H1 (cell line): Measurements from ENCODE around the gene SLC16A11. TPM values are rescaled to one million over a fixed set of nuclear protein-coding genes. Genes with fewer than 3 reads are reported as not detected.

Experiments
- CTCF ChIA-PET: fragments of 300-600 bp; sonication (Branson Sonifier 250); formaldehyde crosslinking; loops from one replicate; lab custom pipeline; 2021; ENCODE audit not compliant: partially characterized antibody; lab: Charles Lee
- POLR2A ChIA-PET: fragments of 300-600 bp; sonication (Branson Sonifier 250); formaldehyde crosslinking; loops from one replicate; lab custom pipeline; 2021; ENCODE audit warnings: inconsistent platforms; ENCODE audit not compliant: partially characterized antibody; lab: Charles Lee
- DNase-seq, 2 experiments: peaks; one replicate each; pipeline versions ENCODE4 v3.0.0 to v3.0.0-alpha.2; 2010 to 2022; ENCODE audit warnings: low spot score in 2 of 2, low read depth in 1 of 2, mixed read lengths in 1 of 2
- FAIRE-seq: peaks from 2 replicates; lab custom pipeline; 2011; peaks lifted over from hg19 to GRCh38; lab: Jason Lieb, UNC
- H2AFZ ChIP-seq: 2 replicates; pipeline ENCODE4 v1.8.1; 2012; ENCODE audit warnings: low read length, inconsistent platforms
- H2AK5ac ChIP-seq: 2 replicates; pipeline ENCODE4 v1.6.1; 2013; ENCODE audit warnings: low read depth, low read length
- H2BK120ac ChIP-seq: replicated peaks from 2 replicates; pipeline ENCODE3; 2013; ENCODE audit warnings: low read depth, low read length, inconsistent platforms
- H2BK12ac ChIP-seq: 2 replicates; pipeline ENCODE4 v1.6.1; 2013; ENCODE audit warnings: low read depth, low read length
- H2BK15ac ChIP-seq: 2 replicates; pipeline ENCODE4 v1.6.1; 2013; ENCODE audit warnings: low read length
- H2BK20ac ChIP-seq: 2 replicates; pipeline ENCODE4 v1.6.1; 2013; ENCODE audit warnings: low read length
- H2BK5ac ChIP-seq: 2 replicates; pipeline ENCODE4 v1.6.1; 2013; ENCODE audit warnings: low read depth, low read length
- H3K14ac ChIP-seq: 2 replicates; pipeline ENCODE4 v1.6.1; 2013; ENCODE audit warnings: inconsistent platforms; ENCODE audit not compliant: insufficient read length
- H3K18ac ChIP-seq: 2 replicates; pipeline ENCODE4 v1.6.1; 2013; ENCODE audit warnings: low read length; ENCODE audit errors: extremely low read depth
- H3K23ac ChIP-seq: 2 replicates; pipeline ENCODE4 v1.6.1; 2013; ENCODE audit warnings: inconsistent platforms; ENCODE audit not compliant: insufficient read length
- H3K23me2 ChIP-seq: 2 replicates; pipeline ENCODE4 v1.6.1; 2013; ENCODE audit warnings: low read depth, low read length
- H3K27ac ChIP-seq: 2 replicates; pipeline ENCODE4 v1.6.1; 2011; ENCODE audit warnings: low read depth, low read length, inconsistent platforms
- H3K27me3 ChIP-seq, 4 experiments: replicated peaks in 1 of 4; 1 replicate in 1 of 4; 2 replicates in 3 of 4; pipeline versions ENCODE4 v1.6.1 to v1.8.1; 2011 to 2013; ENCODE audit warnings: low read length in 3 of 4, mild to moderate bottlenecking in 3 of 4, inconsistent platforms in 2 of 4, mixed read lengths in 2 of 4, moderate library complexity in 1 of 4; ENCODE audit not compliant: control insufficient read depth in 3 of 4, insufficient read depth in 3 of 4; ENCODE audit errors: extremely low read depth in 1 of 4
- H3K36me3 ChIP-seq, 4 experiments: 2 replicates each; pipeline versions ENCODE4 v1.6.1 to v1.8.1; 2011 to 2013; ENCODE audit warnings: mild to moderate bottlenecking in 4 of 4, low read length in 3 of 4, moderate library complexity in 2 of 4, control low read depth in 1 of 4, inconsistent platforms in 1 of 4; ENCODE audit not compliant: insufficient read depth in 4 of 4, control insufficient read depth in 2 of 4
- H3K4ac ChIP-seq: replicated peaks from 2 replicates; pipeline ENCODE3; 2013; ENCODE audit warnings: low read length, low read depth, mixed read lengths, inconsistent platforms; ENCODE audit not compliant: insufficient read length
- H3K4me1 ChIP-seq, 4 experiments: replicated peaks in 1 of 4; 1 replicate in 1 of 4; 2 replicates in 3 of 4; pipeline versions ENCODE4 v1.6.1 to v1.8.1; 2011 to 2013; ENCODE audit warnings: low read length in 3 of 4, inconsistent platforms in 2 of 4, mixed read lengths in 1 of 4; ENCODE audit not compliant: insufficient read depth in 4 of 4, control insufficient read depth in 3 of 4
- H3K4me2 ChIP-seq, 2 experiments: 2 replicates each; pipeline versions ENCODE4 v1.6.1 to v1.8.1; 2011 to 2013; ENCODE audit warnings: low read depth in 2 of 2, low read length in 2 of 2, control low read depth in 1 of 2, inconsistent platforms in 1 of 2, mild to moderate bottlenecking in 1 of 2; ENCODE audit not compliant: insufficient read depth in 1 of 2
- H3K4me3 ChIP-seq, 4 experiments: fragments of 200-600, 300-600 bp in 1 of 4; sonication (generic), shearing (Covaris generic), sonication (Bioruptor Twin) in 1 of 4; 2 replicates each; pipeline versions ENCODE4 v1.5.1 to v1.8.1; 2011 to 2016; ENCODE audit warnings: low read length in 4 of 4, low read depth in 3 of 4, control low read depth in 2 of 4, inconsistent platforms in 2 of 4, mild to moderate bottlenecking in 2 of 4, mixed read lengths in 1 of 4, moderate library complexity in 1 of 4; ENCODE audit not compliant: insufficient read depth in 2 of 4; ENCODE audit errors: extremely low read depth in 1 of 4
- H3K56ac ChIP-seq: replicated peaks from 2 replicates; pipeline ENCODE3; 2013; ENCODE audit warnings: low read depth, mild to moderate bottlenecking, mixed read lengths, low read length, inconsistent platforms; ENCODE audit not compliant: insufficient read length
- H3K79me1 ChIP-seq: 2 replicates; pipeline ENCODE4 v1.6.1; 2013; ENCODE audit warnings: low read depth, low read length, control low read depth
- H3K79me2 ChIP-seq, 2 experiments: 2 replicates each; pipeline versions ENCODE4 v1.6.1 to v1.8.1; 2012 to 2013; ENCODE audit warnings: low read length in 2 of 2, mild to moderate bottlenecking in 2 of 2, inconsistent platforms in 1 of 2; ENCODE audit not compliant: insufficient read depth in 2 of 2, control insufficient read depth in 1 of 2
- H3K9ac ChIP-seq, 4 experiments: replicated peaks in 1 of 4; 1 replicate in 1 of 4; 2 replicates in 3 of 4; pipeline versions ENCODE4 v1.6.1 to v1.8.1; 2011 to 2013; ENCODE audit warnings: low read depth in 3 of 4, low read length in 3 of 4, control low read depth in 2 of 4, mild to moderate bottlenecking in 2 of 4, moderate library complexity in 2 of 4, inconsistent platforms in 1 of 4; ENCODE audit errors: extremely low read depth in 1 of 4
- H3K9me3 ChIP-seq, 2 experiments: 2 replicates each; pipeline versions ENCODE4 v1.6.1 to v1.8.1; 2012 to 2013; ENCODE audit warnings: mild to moderate bottlenecking in 2 of 2, moderate library complexity in 2 of 2, control low read depth in 1 of 2, inconsistent platforms in 1 of 2, low read depth in 1 of 2, low read length in 1 of 2, mixed read lengths in 1 of 2; ENCODE audit not compliant: insufficient read depth in 2 of 2
- H4K20me1 ChIP-seq, 2 experiments: replicated peaks in 1 of 2; 2 replicates each; pipeline versions ENCODE3 to v1.8.1; 2011 to 2013; ENCODE audit warnings: inconsistent platforms in 2 of 2, low read length in 2 of 2, mild to moderate bottlenecking in 1 of 2; ENCODE audit not compliant: insufficient read depth in 2 of 2, control insufficient read depth in 1 of 2
- H4K5ac ChIP-seq: 2 replicates; pipeline ENCODE4 v1.6.1; 2013; ENCODE audit warnings: low read length, low read depth, mixed read lengths, inconsistent platforms; ENCODE audit not compliant: insufficient read length
- H4K8ac ChIP-seq: 2 replicates; pipeline ENCODE4 v1.8.0; 2013; ENCODE audit warnings: mild to moderate bottlenecking, moderate library complexity, low read length, inconsistent platforms; ENCODE audit not compliant: insufficient read depth; ENCODE audit errors: extremely low read depth
- H4K91ac ChIP-seq: replicated peaks from 2 replicates; pipeline ENCODE3; 2013; ENCODE audit warnings: low read length, mixed read lengths, inconsistent platforms; ENCODE audit not compliant: insufficient read length
- CBX5 ChIP-seq: fragments of 300-800, 300-1000 bp; sonication (generic); IDR thresholded peaks from 2 replicates; pipeline ENCODE4 v1.7.1; 2016; ENCODE audit warnings: antibody characterized with exemption, low read length, low read depth
- CBX8 ChIP-seq: fragments of 300-800, 300-1000 bp; sonication (generic); IDR thresholded peaks from 2 replicates; pipeline ENCODE4 v1.7.1; 2016; ENCODE audit warnings: low read depth, low read length, borderline replicate concordance
- CEBPB ChIP-seq: IDR thresholded peaks from 2 replicates; pipeline ENCODE4 v1.6.1; 2012; ENCODE audit warnings: low read depth, low read length
- E2F6 ChIP-seq: IDR thresholded peaks from 2 replicates; pipeline ENCODE4 v1.6.1; 2012; ENCODE audit warnings: inconsistent platforms
- FOSL1 ChIP-seq: IDR thresholded peaks from 2 replicates; pipeline ENCODE4 v1.6.1; 2011; ENCODE audit warnings: mild to moderate bottlenecking, low read depth, low read length, moderate library complexity; ENCODE audit not compliant: insufficient read depth
- GTF2F1 ChIP-seq: IDR thresholded peaks from 2 replicates; pipeline ENCODE4 v1.6.1; 2012; ENCODE audit warnings: low read depth, low read length, improper control_type of control experiment, borderline replicate concordance
- JUN ChIP-seq: IDR thresholded peaks from 2 replicates; pipeline ENCODE4 v1.6.1; 2011; ENCODE audit warnings: low read depth, mild to moderate bottlenecking, improper control_type of control experiment, low read length
- MAX ChIP-seq: IDR thresholded peaks from 2 replicates; pipeline ENCODE4 v1.6.1; 2012; ENCODE audit warnings: inconsistent platforms
- RBBP5 ChIP-seq: IDR thresholded peaks from 2 replicates; pipeline ENCODE4 v1.7.1; 2012; ENCODE audit warnings: low read depth, mild to moderate bottlenecking, inconsistent platforms, low read length, moderate library complexity, borderline replicate concordance
- SP2 ChIP-seq: IDR thresholded peaks from 2 replicates; pipeline ENCODE4 v1.6.1; 2012; ENCODE audit warnings: mild to moderate bottlenecking, low read length, inconsistent platforms
- WGBS, 2 experiments: shearing (Covaris generic) in 1 of 2; methylation state at CpG; one replicate each; pipeline versions ENCODE4 v1.1.6 to v1.1.7; 2013 to 2015; ENCODE audit warnings: low lambda C conversion rate in 2 of 2, mixed read lengths in 2 of 2, inconsistent platforms in 1 of 2, low coverage in 1 of 2, missing lambda C conversion rate in 1 of 2; ENCODE audit not compliant: insufficient replicate concordance in 2 of 2, insufficient coverage in 1 of 2, insufficient read length in 1 of 2; ENCODE audit errors: extremely low coverage in 1 of 2, missing lambda C conversion rate in 1 of 2; 5-methylcytosine and 5-hydroxymethylcytosine counted together
- polyA plus RNA-seq, 7 experiments: library from polyadenylated mRNA; depleted of rRNA in 3 of 7; stranded (reverse) in 5 of 7; unstranded in 2 of 7; fragments of >200 nt in 5 of 7; fragments of 200-250 nt in 2 of 7; gene quantifications; 1 replicate in 5 of 7; 2 replicates in 1 of 7; 4 replicates in 1 of 7; pipeline versions ENCODE4 v1.2.1 to v1.2.3, GENCODE V29; 2011 to 2013; ENCODE audit warnings: missing spikeins in 2 of 7, mixed read lengths in 2 of 7
- total RNA-seq: library from RNA; stranded (reverse); fragmentation: NEBNext Ultra II Directional; extraction: Animal tissue kit (Norgen Biotek cat#: 25700); gene quantifications from 2 replicates; pipeline ENCODE4 v1.2.1, GENCODE V29; 2021

The SLC16A11 gene
- total and polyA plus RNA-seq, 2 of the 8 experiments (the other 6 are each of a cell fraction or from before 2014, with no cell fraction given): 0.35 to 0.39 TPM

- H3K4ac ChIP-seq: no peak overlapping the region
- no peak overlapping the region for H2BK20ac ChIP-seq
- no peak overlapping the region for H3K56ac ChIP-seq
- no peak overlapping the region for H3K14ac ChIP-seq
- H3K9ac ChIP-seq: no peak overlapping the region
- H3K9me3 ChIP-seq: no peaks in the 10 kb centered on the region
- FAIRE-seq (no peak), DNase-seq (no peak)
- no peak overlapping the region for H2AFZ ChIP-seq
- H3K4me3 ChIP-seq: no peak overlapping the region
- no peak overlapping the region for H4K5ac ChIP-seq
- H4K20me1 ChIP-seq: peaks cover 0 to 4% of the 10 kb centered on the region in 2 experiments
- H2BK5ac ChIP-seq: no peak overlapping the region
- no peaks in the 10 kb centered on the region for H3K36me3 ChIP-seq
- 86% methylated on average over 6 of the region's 6 CpGs; no CpG with 5 or more reads in 1 of the 2 experiments for WGBS, 2 experiments
- H3K79me2 ChIP-seq: no peaks in the 10 kb centered on the region
- no peak overlapping the region for H2BK120ac ChIP-seq
- ChIA-PET POLR2A (no interaction called here), CTCF (interaction anchor here (1.0 to 17.5 kb wide), 11 partner anchors 22 to 144 kb away, joined by 3 to 434 read pairs (median 4); partner anchors contain the start of gene ASGR1)
- no peak overlapping the region for H2BK12ac ChIP-seq
- H3K23me2 ChIP-seq: peaks cover 10% of the 10 kb centered on the region; the same call in 1 of the 2 replicates
- TF ChIP-seq CEBPB: no peak
- no peak for TF ChIP-seq JUN
- TF ChIP-seq E2F6: no peak
- TF ChIP-seq FOSL1: no peak
- TF ChIP-seq CBX5: no peak
- TF ChIP-seq RBBP5: no peak
- no peak for TF ChIP-seq MAX
- no peak for TF ChIP-seq GTF2F1
- no peak for TF ChIP-seq SP2
- TF ChIP-seq CBX8: no peak
- H3K27ac ChIP-seq: no peak overlapping the region
- H3K79me1 ChIP-seq: no peaks in the 10 kb centered on the region
- H3K18ac ChIP-seq: no peak overlapping the region
- H4K8ac ChIP-seq: no peak overlapping the region
- H3K4me1 ChIP-seq: peaks cover 0 to 9% (median 3%) of the 10 kb centered on the region in 4 experiments; a peak in 5 of 7 replicates
- H3K4me2 ChIP-seq: no peak overlapping the region
- H2BK15ac ChIP-seq: no peak overlapping the region
- H3K23ac ChIP-seq: no peak overlapping the region
- H4K91ac ChIP-seq: no peak overlapping the region
- no peak overlapping the region for H2AK5ac ChIP-seq
- peaks cover 1 to 13% (median 10%) of the 10 kb centered on the region in 4 experiments for H3K27me3 ChIP-seq
Observed at GRCh38 chr17:7048968-7049367, 5.1 kb upstream of the SLC16A11 start.
